Neutrophil (primary cell): ENCODE measurements around the gene AKAIN1.

Source experiments
- H3K27ac ChIP-seq: fragments of 200-600 bp; sonication (generic); 2 replicates; pipeline ENCODE4 v1.5.1; 2016; ENCODE audit warnings: mild to moderate bottlenecking, moderate library complexity
- H3K27me3 ChIP-seq: fragments of 200-600 bp; sonication (generic); 2 replicates; pipeline ENCODE4 v1.6.0; 2016; ENCODE audit warnings: mild to moderate bottlenecking
- H3K36me3 ChIP-seq: fragments of 200-600 bp; sonication (generic); 2 replicates; pipeline ENCODE4 v1.5.1; 2017
- H3K4me1 ChIP-seq, 2 experiments: fragments of 200-600 bp in 1 of 2; sonication (generic) in 1 of 2; 1 replicate in 1 of 2; 2 replicates in 1 of 2; pipeline versions ENCODE4 v1.5.1 to v1.6.1; 2013 to 2016; ENCODE audit warnings: low read depth in 1 of 2, low read length in 1 of 2, mild to moderate bottlenecking in 1 of 2, moderate library complexity in 1 of 2; ENCODE audit not compliant: control insufficient read depth in 1 of 2, insufficient read depth in 1 of 2
- H3K4me3 ChIP-seq, 2 experiments: fragments of 200-600 bp in 1 of 2; sonication (generic) in 1 of 2; 1 replicate in 1 of 2; 2 replicates in 1 of 2; pipeline ENCODE4 v1.5.1; 2013 to 2016; ENCODE audit warnings: low read depth in 1 of 2, low read length in 1 of 2, mild to moderate bottlenecking in 1 of 2, moderate library complexity in 1 of 2
- H3K9me3 ChIP-seq: fragments of 200-600 bp; sonication (generic); 2 replicates; pipeline ENCODE4 v1.5.1; 2016
- TF ChIP-seq, protein P1 (sequence below): fragments of 200-600 bp; sonication (generic); IDR thresholded peaks from 2 replicates; pipeline ENCODE4 v1.5.1; 2016; ENCODE audit warnings: antibody characterized with exemption

The AKAIN1 gene

DNA sequence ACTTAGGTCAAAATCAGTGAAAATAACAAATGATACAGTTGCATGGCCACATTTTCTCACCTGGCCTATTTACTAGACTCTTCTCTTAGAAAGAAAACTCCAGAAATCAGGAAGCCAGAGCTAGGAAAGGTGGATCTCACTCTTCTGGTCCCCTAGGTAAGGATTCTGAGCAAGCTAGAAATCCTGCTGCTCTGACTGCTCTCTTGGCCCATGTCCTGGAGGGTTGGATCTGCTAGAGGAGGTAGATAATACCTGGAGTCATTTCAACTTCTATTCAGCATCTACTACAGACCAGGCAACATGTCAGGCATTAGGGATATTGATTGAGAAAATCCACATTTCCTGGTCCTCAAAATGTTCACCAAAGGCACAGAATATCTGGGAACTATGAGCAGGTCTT is 34.9 kb downstream of the AKAIN1 start:
- H3K4me1 ChIP-seq, result no peaks in the 10 kb centered on the region

GRCh38 chr18:5159080-5159479 is 38.0 kb downstream of the AKAIN1 start:
- Histone ChIP-seq H3K36me3 (no peaks in the 10 kb centered on the region), H3K27ac (no peak overlapping the region), H3K4me1 (no peaks in the 10 kb centered on the region), H3K9me3 (no peaks in the 10 kb centered on the region), H3K27me3 (no peaks in the 10 kb centered on the region), H3K4me3 (no peak overlapping the region)
- TF ChIP-seq, protein P1, sequence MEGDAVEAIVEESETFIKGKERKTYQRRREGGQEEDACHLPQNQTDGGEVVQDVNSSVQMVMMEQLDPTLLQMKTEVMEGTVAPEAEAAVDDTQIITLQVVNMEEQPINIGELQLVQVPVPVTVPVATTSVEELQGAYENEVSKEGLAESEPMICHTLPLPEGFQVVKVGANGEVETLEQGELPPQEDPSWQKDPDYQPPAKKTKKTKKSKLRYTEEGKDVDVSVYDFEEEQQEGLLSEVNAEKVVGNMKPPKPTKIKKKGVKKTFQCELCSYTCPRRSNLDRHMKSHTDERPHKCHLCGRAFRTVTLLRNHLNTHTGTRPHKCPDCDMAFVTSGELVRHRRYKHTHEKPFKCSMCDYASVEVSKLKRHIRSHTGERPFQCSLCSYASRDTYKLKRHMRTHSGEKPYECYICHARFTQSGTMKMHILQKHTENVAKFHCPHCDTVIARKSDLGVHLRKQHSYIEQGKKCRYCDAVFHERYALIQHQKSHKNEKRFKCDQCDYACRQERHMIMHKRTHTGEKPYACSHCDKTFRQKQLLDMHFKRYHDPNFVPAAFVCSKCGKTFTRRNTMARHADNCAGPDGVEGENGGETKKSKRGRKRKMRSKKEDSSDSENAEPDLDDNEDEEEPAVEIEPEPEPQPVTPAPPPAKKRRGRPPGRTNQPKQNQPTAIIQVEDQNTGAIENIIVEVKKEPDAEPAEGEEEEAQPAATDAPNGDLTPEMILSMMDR, result no peak

More for the DNA sequence above, 34.9 kb downstream of the AKAIN1 start:
- Histone ChIP-seq H3K27ac (no peak overlapping the region), H3K27me3 (no peaks in the 10 kb centered on the region), H3K4me3 (no peak overlapping the region), H3K9me3 (no peaks in the 10 kb centered on the region), H3K36me3 (no peaks in the 10 kb centered on the region)
- TF ChIP-seq, protein P1, result no peak

- H3K27ac ChIP-seq, result no peak overlapping the region
- H3K27me3 ChIP-seq, result no peaks in the 10 kb centered on the region
- no peaks in the 10 kb centered on the region for H3K9me3 ChIP-seq
- H3K4me1 ChIP-seq, result no peaks in the 10 kb centered on the region
- H3K4me3 ChIP-seq, result no peak overlapping the region
- TF ChIP-seq, protein P1, result no peak
- no peaks in the 10 kb centered on the region for H3K36me3 ChIP-seq
Observed at GRCh38 chr18:5158587-5158986, 38.5 kb downstream of the AKAIN1 start.

DNA sequence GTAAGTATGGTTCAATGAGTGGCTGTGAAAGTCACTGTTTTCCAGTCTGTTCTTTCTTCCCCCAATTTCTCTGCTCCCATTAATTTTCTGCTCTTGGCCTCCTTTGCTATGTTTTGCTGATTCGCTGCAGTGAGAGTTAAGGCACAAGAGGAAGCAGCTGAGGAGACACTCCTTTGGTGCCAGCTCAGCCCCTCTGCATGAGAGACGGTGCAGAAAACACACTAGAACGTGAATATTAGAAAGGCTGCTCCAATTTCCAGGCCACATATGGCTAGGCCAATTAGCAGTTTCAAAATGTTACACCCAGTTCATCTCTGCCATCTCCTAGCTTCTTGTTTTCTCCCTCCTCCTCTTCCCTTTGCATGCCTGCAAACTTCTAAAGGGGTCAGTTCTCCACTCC is 38.9 kb downstream of the AKAIN1 start:
- Histone ChIP-seq H3K27ac (no peak overlapping the region), H3K4me3 (no peak overlapping the region)

GRCh38 chr18:5155907-5156287 is 41.2 kb downstream of the AKAIN1 start:
- Histone ChIP-seq H3K27me3 (no peaks in the 10 kb centered on the region), H3K4me1 (no peaks in the 10 kb centered on the region), H3K4me3 (no peak overlapping the region), H3K27ac (no peak overlapping the region), H3K9me3 (no peaks in the 10 kb centered on the region), H3K36me3 (no peaks in the 10 kb centered on the region)
- TF ChIP-seq, protein P1, result no peak

More for the DNA sequence above, 38.9 kb downstream of the AKAIN1 start:
- TF ChIP-seq, protein P1, result no peak
- Histone ChIP-seq H3K4me1 (no peaks in the 10 kb centered on the region), H3K9me3 (no peaks in the 10 kb centered on the region), H3K36me3 (no peaks in the 10 kb centered on the region), H3K27me3 (no peaks in the 10 kb centered on the region)
